HEK293 (cell line): ENCODE data around the gene ETV6.

Source experiments
- CTCF ChIA-PET: fragments of 350-600 bp; formaldehyde crosslinking; extraction: SDS; loops from one replicate; lab custom pipeline; 2021; ENCODE audit warnings: antibody characterized with exemption; lab: Yijun Ruan, JAX
- POLR2A ChIA-PET: fragments of 300-600 bp; formaldehyde crosslinking; extraction: SDS; loops from one replicate; lab custom pipeline; 2020; ENCODE audit warnings: antibody characterized with exemption, inconsistent platforms; lab: Yijun Ruan, JAX
- H3K27ac ChIP-seq: fragments of 200-500 bp; sonication (Bioruptor generic); 2 replicates; pipeline ENCODE4 v1.5.1; 2014; ENCODE audit warnings: low read depth, low read length, control low read depth, inconsistent platforms; ENCODE audit errors: extremely low read depth
- H3K36me3 ChIP-seq, 2 experiments: fragments of 200-500 bp in 1 of 2; sonication (Bioruptor generic) in 1 of 2; 1 replicate in 1 of 2; 2 replicates in 1 of 2; pipeline ENCODE4 v1.5.1; 2014 to 2017; ENCODE audit warnings: inconsistent platforms in 2 of 2, low read length in 2 of 2; ENCODE audit not compliant: control insufficient read depth in 2 of 2, insufficient read depth in 1 of 2
- H3K4me1 ChIP-seq: fragments of 200-500 bp; sonication (Bioruptor generic); 2 replicates; pipeline ENCODE4 v1.5.1; 2014; ENCODE audit warnings: mild to moderate bottlenecking, low read length, inconsistent platforms; ENCODE audit not compliant: control insufficient read depth, insufficient read depth
- H3K4me3 ChIP-seq: 2 replicates; pipeline ENCODE4 v1.5.1; 2011; ENCODE audit warnings: low read depth, mild to moderate bottlenecking, control low read depth, low read length, moderate library complexity
- H3K9me3 ChIP-seq: fragments of 200-500 bp; sonication (Bioruptor generic); 2 replicates; pipeline ENCODE4 v1.5.1; 2014; ENCODE audit warnings: low read depth, low read length, inconsistent platforms; ENCODE audit not compliant: control insufficient read depth, insufficient read depth
- GLI2 ChIP-seq: fragments of 450-650 bp; formaldehyde crosslinking; IDR thresholded peaks from 2 replicates; pipeline ENCODE4; 2017; ENCODE audit warnings: missing biosample characterization, missing genetic modification characterization, low read depth, borderline replicate concordance
- KLF1 ChIP-seq: fragments of 450-650 bp; formaldehyde crosslinking; IDR thresholded peaks from 2 replicates; pipeline ENCODE4 v1.5.1; 2016; ENCODE audit warnings: missing biosample characterization, missing genetic modification characterization
- MYNN ChIP-seq: fragments of 450-650 bp; formaldehyde crosslinking; IDR thresholded peaks from 2 replicates; pipeline ENCODE4 v1.5.1; 2016; ENCODE audit warnings: missing biosample characterization, missing genetic modification characterization, borderline replicate concordance
- RBAK ChIP-seq: fragments of 450-650 bp; formaldehyde crosslinking; IDR thresholded peaks from 2 replicates; pipeline ENCODE4 v1.5.1; 2016; ENCODE audit warnings: missing biosample characterization, missing genetic modification characterization
- SCRT1 ChIP-seq: fragments of 450-650 bp; formaldehyde crosslinking; IDR thresholded peaks from 2 replicates; pipeline ENCODE4 v1.5.1; 2016; ENCODE audit warnings: missing biosample characterization, missing genetic modification characterization, borderline replicate concordance
- SP2 ChIP-seq: fragments of 450-650 bp; formaldehyde crosslinking; IDR thresholded peaks from 2 replicates; pipeline ENCODE4 v1.5.1; 2016; ENCODE audit warnings: missing biosample characterization, missing genetic modification characterization
- ZBTB1 ChIP-seq: fragments of 450-650 bp; formaldehyde crosslinking; IDR thresholded peaks from 2 replicates; pipeline ENCODE4 v1.5.1; 2016; ENCODE audit warnings: missing biosample characterization, missing genetic modification characterization
- ZFHX2 ChIP-seq: fragments of 450-650 bp; formaldehyde crosslinking; conservative IDR thresholded peaks from 2 replicates; pipeline ENCODE4 v1.5.1; 2016; ENCODE audit warnings: missing biosample characterization, missing genetic modification characterization
- ZFP37 ChIP-seq: fragments of 450-650 bp; formaldehyde crosslinking; IDR thresholded peaks from 2 replicates; pipeline ENCODE4 v1.5.1; 2016; ENCODE audit warnings: missing biosample characterization, missing genetic modification characterization
- ZNF157 ChIP-seq: fragments of 450-650 bp; formaldehyde crosslinking; IDR thresholded peaks from 2 replicates; pipeline ENCODE4 v1.5.1; 2016; ENCODE audit warnings: missing biosample characterization, missing genetic modification characterization
- ZNF184 ChIP-seq: fragments of 450-650 bp; IDR thresholded peaks from 2 replicates; pipeline ENCODE4 v1.5.1; 2018; ENCODE audit warnings: missing biosample characterization, mild to moderate bottlenecking, missing genetic modification characterization
- ZNF223 ChIP-seq: fragments of 450-650 bp; formaldehyde crosslinking; IDR thresholded peaks from 2 replicates; pipeline ENCODE4 v1.5.1; 2016; ENCODE audit warnings: missing biosample characterization, missing genetic modification characterization
- ZNF510 ChIP-seq: fragments of 450-650 bp; formaldehyde crosslinking; IDR thresholded peaks from 2 replicates; pipeline ENCODE4 v1.5.1; 2018; ENCODE audit warnings: mild to moderate bottlenecking, missing genetic modification characterization, missing biosample characterization; ENCODE audit not compliant: insufficient replicate concordance
- ZNF558 ChIP-seq: fragments of 450-650 bp; formaldehyde crosslinking; IDR thresholded peaks from 2 replicates; pipeline ENCODE4 v1.5.1; 2016; ENCODE audit warnings: missing biosample characterization, missing genetic modification characterization
- ZNF561 ChIP-seq: fragments of 450-650 bp; IDR thresholded peaks from 2 replicates; pipeline ENCODE4 v1.5.1; 2018; ENCODE audit warnings: missing biosample characterization, missing genetic modification characterization, borderline replicate concordance
- ZNF658 ChIP-seq: fragments of 450-650 bp; formaldehyde crosslinking; IDR thresholded peaks from 2 replicates; pipeline ENCODE4; 2016; ENCODE audit warnings: missing biosample characterization, missing genetic modification characterization
- ZNF660 ChIP-seq: fragments of 450-650 bp; IDR thresholded peaks from 2 replicates; pipeline ENCODE4 v1.5.1; 2018; ENCODE audit warnings: missing biosample characterization, mild to moderate bottlenecking, missing genetic modification characterization
- ZNF837 ChIP-seq: fragments of 450-650 bp; formaldehyde crosslinking; IDR thresholded peaks from 2 replicates; pipeline ENCODE4 v1.5.1; 2016; ENCODE audit warnings: missing biosample characterization, missing genetic modification characterization
- ZSCAN30 ChIP-seq: fragments of 450-650 bp; IDR thresholded peaks from 2 replicates; pipeline ENCODE4 v1.5.1; 2018; ENCODE audit warnings: missing biosample characterization, mild to moderate bottlenecking, missing genetic modification characterization, moderate library complexity
- TF ChIP-seq, protein P1 (sequence below): fragments of 450-650 bp; formaldehyde crosslinking; IDR thresholded peaks from 2 replicates; pipeline ENCODE4 v1.5.1; 2016; ENCODE audit warnings: missing biosample characterization, missing genetic modification characterization
- TF ChIP-seq, protein P2 (sequence below): fragments of 450-650 bp; formaldehyde crosslinking; IDR thresholded peaks from 2 replicates; pipeline ENCODE4 v1.5.1; 2017; ENCODE audit warnings: missing biosample characterization, missing genetic modification characterization
- TF ChIP-seq, protein P3 (sequence below): fragments of 450-650 bp; formaldehyde crosslinking; IDR thresholded peaks from 2 replicates; pipeline ENCODE4 v1.5.1; 2016; ENCODE audit warnings: missing biosample characterization, missing genetic modification characterization
- TF ChIP-seq, protein P4 (sequence below): fragments of 450-650 bp; formaldehyde crosslinking; IDR thresholded peaks from 2 replicates; pipeline ENCODE4 v1.5.1; 2016; ENCODE audit warnings: missing biosample characterization, missing genetic modification characterization
- TF ChIP-seq, protein P5 (sequence below): fragments of 450-650 bp; formaldehyde crosslinking; IDR thresholded peaks from 2 replicates; pipeline ENCODE4 v1.5.1; 2016; ENCODE audit warnings: missing biosample characterization, missing genetic modification characterization
- TF ChIP-seq, protein P6 (sequence below): sonication (generic); formaldehyde crosslinking; IDR thresholded peaks from 2 replicates; pipeline ENCODE4 v1.8.1; 2022; ENCODE audit warnings: mild to moderate bottlenecking, moderate library complexity, missing genetic modification reagents
- TF ChIP-seq, protein P7 (sequence below): fragments of 450-650 bp; formaldehyde crosslinking; IDR thresholded peaks from 2 replicates; pipeline ENCODE4 v1.5.1; 2016; ENCODE audit warnings: missing biosample characterization, missing genetic modification characterization

Gene ETV6

DNA sequence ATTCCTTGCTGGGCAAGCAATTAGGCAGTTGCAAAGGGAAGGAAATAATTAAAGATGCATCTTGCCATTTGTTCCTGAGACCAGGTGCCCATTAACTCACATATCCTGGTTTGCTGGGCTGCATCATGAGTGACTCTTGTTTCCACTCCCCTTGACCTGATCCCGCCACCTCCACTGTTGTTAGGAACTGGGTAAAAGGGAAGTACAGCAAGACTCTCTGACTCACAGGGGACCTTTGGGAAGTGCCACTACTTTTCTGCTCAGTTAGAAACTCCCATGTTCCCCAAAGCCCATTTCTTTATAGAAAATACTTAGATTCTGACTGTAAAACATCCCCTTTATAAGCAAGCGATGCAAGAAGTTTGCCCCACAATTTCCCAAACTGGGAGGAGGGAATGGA lies 235.2 kb downstream of the ETV6 start (continued):
- TF ChIP-seq ZNF837 (no peak), ZNF558 (tag by site-specific recombination) (no peak), ZFP37 (tag by site-specific recombination) (no peak), MYNN (tag by site-specific recombination) (no peak), ZNF660 (tag by site-specific recombination) (no peak), ZNF184 (no peak), ZSCAN30 (tag by site-specific recombination) (no peak), ZNF561 (tag by site-specific recombination) (no peak), RBAK (no peak)
- TF ChIP-seq, protein P1, sequence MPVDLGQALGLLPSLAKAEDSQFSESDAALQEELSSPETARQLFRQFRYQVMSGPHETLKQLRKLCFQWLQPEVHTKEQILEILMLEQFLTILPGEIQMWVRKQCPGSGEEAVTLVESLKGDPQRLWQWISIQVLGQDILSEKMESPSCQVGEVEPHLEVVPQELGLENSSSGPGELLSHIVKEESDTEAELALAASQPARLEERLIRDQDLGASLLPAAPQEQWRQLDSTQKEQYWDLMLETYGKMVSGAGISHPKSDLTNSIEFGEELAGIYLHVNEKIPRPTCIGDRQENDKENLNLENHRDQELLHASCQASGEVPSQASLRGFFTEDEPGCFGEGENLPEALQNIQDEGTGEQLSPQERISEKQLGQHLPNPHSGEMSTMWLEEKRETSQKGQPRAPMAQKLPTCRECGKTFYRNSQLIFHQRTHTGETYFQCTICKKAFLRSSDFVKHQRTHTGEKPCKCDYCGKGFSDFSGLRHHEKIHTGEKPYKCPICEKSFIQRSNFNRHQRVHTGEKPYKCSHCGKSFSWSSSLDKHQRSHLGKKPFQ, result no peak
- TF ChIP-seq, protein P2, sequence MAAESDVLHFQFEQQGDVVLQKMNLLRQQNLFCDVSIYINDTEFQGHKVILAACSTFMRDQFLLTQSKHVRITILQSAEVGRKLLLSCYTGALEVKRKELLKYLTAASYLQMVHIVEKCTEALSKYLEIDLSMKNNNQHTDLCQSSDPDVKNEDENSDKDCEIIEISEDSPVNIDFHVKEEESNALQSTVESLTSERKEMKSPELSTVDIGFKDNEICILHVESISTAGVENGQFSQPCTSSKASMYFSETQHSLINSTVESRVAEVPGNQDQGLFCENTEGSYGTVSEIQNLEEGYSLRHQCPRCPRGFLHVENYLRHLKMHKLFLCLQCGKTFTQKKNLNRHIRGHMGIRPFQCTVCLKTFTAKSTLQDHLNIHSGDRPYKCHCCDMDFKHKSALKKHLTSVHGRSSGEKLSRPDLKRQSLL (tag by site-specific recombination), result no peak

DNA sequence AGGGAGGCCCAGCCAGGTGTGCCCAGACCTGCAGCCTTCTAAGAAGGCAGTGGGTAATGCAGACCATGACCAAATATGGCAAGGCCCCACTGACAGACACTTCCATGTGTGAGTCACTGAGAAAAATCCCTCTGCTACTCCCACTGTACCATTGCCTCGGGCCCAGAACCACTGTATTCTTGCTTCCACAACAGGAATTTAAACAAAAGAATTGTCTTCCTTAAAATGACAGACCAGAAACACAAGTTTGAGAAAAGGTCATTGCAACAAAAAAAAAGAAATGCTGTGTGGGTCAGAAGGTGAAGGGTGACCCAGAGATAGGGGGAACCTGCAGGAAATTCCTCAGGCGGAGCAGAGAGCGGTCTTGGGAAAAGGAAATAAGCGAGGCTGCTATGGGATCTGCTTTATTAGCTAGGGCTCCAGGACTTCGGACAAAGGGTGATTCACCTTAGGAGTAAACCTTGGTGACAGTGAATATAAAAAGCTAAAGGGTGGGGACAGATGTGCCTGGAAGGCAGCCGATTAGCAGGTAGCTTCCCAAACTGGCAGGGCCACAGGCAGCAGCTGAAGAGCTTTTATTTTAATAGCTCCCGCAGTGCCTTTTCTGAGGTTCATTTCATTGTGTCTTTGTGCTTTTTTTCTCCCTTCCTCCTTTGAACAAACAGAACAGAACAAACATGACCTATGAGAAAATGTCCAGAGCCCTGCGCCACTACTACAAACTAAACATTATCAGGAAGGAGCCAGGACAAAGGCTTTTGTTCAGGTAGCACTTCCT lies 236.0 kb downstream of the ETV6 start:
- CTCF ChIA-PET, result no interaction called here
- POLR2A ChIA-PET, result no interaction called here
- H3K27ac ChIP-seq, result no peak overlapping the region

DNA sequence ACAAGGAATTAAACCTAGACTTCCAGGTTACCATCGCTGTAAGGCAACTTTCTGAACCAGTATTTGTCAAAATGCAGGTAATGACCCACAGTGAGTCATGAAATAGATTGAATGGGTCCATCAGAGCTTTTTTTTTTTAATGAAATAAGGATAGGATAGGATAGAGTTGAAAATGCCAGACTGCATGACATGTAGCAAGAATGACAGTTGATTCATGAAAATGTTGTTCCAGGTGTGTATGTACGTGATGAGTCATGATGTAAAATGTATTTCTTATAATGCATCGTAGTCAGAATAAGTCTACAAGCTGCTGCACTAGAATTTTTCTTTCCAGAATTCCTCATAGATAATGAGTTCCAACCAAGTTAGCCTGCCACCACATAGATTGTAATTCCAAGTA lies 236.9 kb downstream of the ETV6 start:
- Histone ChIP-seq H3K36me3 (no peaks in the 10 kb centered on the region), H3K4me3 (no peak overlapping the region), H3K4me1 (no peaks in the 10 kb centered on the region), H3K9me3 (no peaks in the 10 kb centered on the region), H3K27ac (no peak overlapping the region)
- ChIA-PET CTCF (no interaction called here), POLR2A (no interaction called here)
- no peak for TF ChIP-seq ZBTB1
- TF ChIP-seq, protein P3, sequence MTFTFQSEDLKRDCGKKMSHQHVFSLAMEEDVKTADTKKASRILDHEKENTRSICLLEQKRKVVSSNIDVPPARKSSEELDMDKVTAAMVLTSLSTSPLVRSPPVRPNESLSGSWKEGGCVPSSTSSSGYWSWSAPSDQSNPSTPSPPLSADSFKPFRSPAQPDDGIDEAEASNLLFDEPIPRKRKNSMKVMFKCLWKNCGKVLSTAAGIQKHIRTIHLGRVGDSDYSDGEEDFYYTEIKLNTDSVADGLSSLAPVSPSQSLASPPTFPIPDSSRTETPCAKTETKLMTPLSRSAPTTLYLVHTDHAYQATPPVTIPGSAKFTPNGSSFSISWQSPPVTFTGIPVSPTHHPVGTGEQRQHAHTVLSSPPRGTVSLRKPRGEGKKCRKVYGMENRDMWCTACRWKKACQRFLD (tag by site-specific recombination), result no peak
- no peak for TF ChIP-seq ZNF510 (tag by site-specific recombination)
- no peak for TF ChIP-seq ZNF837
- TF ChIP-seq KLF1 (tag by site-specific recombination), result no peak
- TF ChIP-seq, protein P4, sequence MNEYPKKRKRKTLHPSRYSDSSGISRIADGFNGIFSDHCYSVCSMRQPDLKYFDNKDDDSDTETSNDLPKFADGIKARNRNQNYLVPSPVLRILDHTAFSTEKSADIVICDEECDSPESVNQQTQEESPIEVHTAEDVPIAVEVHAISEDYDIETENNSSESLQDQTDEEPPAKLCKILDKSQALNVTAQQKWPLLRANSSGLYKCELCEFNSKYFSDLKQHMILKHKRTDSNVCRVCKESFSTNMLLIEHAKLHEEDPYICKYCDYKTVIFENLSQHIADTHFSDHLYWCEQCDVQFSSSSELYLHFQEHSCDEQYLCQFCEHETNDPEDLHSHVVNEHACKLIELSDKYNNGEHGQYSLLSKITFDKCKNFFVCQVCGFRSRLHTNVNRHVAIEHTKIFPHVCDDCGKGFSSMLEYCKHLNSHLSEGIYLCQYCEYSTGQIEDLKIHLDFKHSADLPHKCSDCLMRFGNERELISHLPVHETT, result no peak
- no peak for TF ChIP-seq SCRT1 (tag by site-specific recombination)
- TF ChIP-seq ZNF658 (tag by site-specific recombination), result no peak
- TF ChIP-seq, protein P5, sequence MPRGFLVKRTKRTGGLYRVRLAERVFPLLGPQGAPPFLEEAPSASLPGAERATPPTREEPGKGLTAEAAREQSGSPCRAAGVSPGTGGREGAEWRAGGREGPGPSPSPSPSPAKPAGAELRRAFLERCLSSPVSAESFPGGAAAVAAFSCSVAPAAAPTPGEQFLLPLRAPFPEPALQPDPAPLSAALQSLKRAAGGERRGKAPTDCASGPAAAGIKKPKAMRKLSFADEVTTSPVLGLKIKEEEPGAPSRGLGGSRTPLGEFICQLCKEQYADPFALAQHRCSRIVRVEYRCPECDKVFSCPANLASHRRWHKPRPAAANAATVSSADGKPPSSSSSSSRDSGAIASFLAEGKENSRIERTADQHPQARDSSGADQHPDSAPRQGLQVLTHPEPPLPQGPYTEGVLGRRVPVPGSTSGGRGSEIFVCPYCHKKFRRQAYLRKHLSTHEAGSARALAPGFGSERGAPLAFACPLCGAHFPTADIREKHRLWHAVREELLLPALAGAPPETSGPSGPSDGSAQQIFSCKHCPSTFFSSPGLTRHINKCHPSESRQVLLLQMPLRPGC, result no peak
- no peak for TF ChIP-seq GLI2 (tag by site-specific recombination)
- no peak for TF ChIP-seq SP2 (tag by site-specific recombination)
- TF ChIP-seq ZNF223 (tag by site-specific recombination), result no peak
- TF ChIP-seq ZFHX2, result no peak
- TF ChIP-seq, protein P6, sequence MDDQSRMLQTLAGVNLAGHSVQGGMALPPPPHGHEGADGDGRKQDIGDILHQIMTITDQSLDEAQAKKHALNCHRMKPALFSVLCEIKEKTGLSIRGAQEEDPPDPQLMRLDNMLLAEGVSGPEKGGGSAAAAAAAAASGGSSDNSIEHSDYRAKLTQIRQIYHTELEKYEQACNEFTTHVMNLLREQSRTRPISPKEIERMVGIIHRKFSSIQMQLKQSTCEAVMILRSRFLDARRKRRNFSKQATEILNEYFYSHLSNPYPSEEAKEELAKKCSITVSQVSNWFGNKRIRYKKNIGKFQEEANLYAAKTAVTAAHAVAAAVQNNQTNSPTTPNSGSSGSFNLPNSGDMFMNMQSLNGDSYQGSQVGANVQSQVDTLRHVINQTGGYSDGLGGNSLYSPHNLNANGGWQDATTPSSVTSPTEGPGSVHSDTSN (CRISPR knock-in tag), result no peak
- TF ChIP-seq ZNF157 (tag by site-specific recombination), result no peak

More for the DNA sequence above, 236.0 kb downstream of the ETV6 start:
- TF ChIP-seq, protein P7, sequence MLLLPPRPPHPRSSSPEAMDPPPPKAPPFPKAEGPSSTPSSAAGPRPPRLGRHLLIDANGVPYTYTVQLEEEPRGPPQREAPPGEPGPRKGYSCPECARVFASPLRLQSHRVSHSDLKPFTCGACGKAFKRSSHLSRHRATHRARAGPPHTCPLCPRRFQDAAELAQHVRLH, result no peak
- Histone ChIP-seq H3K4me3 (no peak overlapping the region), H3K9me3 (no peaks in the 10 kb centered on the region), H3K36me3 (no peaks in the 10 kb centered on the region), H3K4me1 (no peaks in the 10 kb centered on the region)
